Measurements from ENCODE around the gene ISOC2.
A peak's percentile ranks its signal among the peaks of the same experiment; 100 is the strongest.
"Not testable (repeated sequence)": the region's sequence is repeated elsewhere in the genome, so short reads cannot be mapped to it uniquely, and the experiment has no call there.

ISOC2 gene

GRCh38 chr19:55461259-55461973 is at the start of gene ISOC2:
TSS of gene ISOC2 (minus strand) at chr19:55461642. CDS start at chr19:55456486, 5,156 bp downstream.
- peak; percentile 99 for DNase-seq

GRCh38 chr19:55508120-55508519 is 46.7 kb upstream of the ISOC2 start:
- no peak for DNase-seq

DNA sequence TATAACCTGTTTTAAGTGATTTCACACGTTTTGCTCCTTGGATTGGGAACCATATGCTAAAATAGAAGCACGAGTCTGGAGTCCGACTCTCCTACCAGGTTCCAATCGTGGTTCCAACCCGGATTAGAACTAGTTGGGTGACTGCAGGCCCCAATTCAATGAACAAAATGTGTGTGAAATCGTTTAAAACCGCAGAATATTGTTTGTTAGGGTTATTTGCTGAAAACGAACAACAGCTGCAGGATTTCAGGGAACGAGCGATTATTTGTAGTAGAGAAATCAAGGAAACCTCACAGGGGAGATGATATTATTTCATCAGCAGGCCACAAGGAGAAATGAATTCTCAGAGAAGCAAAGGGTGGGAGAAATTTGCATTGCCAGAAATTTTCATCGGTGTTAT is 43.5 kb upstream of the ISOC2 start:
- no peak for DNase-seq

GRCh38 chr19:55504252-55504603 is 42.8 kb upstream of the ISOC2 start:
- no peak for DNase-seq

DNA sequence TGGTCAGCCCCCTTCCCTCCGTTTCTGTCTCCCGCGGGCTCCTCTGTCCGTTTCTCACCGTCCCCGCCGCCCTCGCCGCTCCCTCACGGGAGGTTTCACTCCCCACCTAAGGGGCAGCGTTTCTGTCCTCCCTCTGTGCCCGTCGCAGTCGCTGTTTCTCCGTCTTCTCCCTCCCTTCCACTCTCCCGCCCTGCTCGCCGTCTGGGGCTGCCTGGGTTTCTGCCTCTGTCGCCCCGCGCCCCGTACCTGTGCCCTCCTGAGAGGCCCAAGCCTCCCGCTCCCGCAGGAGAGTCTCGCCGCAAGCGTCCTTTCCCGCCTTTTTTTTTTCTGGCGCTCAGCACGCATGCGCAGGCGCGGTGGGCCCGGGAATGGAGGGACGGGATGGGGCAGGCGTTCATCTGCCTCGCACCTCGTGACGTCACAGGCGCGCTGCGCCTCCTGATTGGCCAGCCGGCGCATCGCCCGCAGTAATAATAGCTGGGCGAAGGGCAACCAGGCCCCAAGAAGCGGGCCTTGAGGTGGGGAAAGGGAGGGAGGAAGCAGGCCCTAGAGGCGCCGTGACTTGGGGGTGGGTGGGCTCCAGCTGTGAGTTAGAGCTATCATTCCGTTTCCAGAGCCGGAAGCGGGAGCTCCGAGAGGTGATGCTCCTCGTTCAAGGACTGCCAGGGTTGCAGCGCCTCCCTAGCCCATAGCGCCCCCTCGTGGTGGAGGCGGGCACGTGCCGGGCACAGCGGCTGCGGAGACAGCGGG is 42.2 kb upstream of the ISOC2 start:
- DNase-seq, result peak; percentile 92

GRCh38 chr19:55503157-55503501 is 41.7 kb upstream of the ISOC2 start:
- no peak for DNase-seq

GRCh38 chr19:55502197-55502952 is 40.9 kb upstream of the ISOC2 start:
- no peak for DNase-seq

DNA sequence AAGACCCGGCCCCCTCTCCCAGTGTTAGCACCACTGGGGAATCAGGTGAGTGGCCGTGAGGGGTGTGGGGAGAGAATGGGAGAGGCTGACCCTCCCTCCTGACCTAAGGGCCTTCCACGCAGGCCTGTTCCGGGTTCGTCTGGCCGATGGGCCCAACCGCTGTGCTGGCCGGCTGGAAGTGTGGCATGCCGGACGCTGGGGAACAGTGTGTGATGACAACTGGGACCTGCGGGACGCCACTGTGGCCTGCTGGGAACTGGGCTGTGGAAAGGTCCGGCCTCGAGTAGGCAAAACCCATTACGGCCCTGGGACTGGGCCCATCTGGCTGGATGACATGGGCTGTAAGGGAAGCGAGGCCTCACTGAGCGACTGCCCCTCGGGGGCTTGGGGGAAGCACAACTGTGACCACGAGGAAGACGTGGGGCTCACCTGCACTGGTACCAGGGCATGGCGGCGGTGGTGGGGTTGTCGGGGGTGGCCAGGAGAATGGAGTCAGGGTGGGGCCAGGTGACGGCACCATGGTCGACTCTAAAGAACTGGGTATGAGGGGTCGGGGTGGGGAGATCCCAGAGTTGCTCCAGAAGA is 39.0 kb upstream of the ISOC2 start:
- DNase-seq, result no peak

DNA sequence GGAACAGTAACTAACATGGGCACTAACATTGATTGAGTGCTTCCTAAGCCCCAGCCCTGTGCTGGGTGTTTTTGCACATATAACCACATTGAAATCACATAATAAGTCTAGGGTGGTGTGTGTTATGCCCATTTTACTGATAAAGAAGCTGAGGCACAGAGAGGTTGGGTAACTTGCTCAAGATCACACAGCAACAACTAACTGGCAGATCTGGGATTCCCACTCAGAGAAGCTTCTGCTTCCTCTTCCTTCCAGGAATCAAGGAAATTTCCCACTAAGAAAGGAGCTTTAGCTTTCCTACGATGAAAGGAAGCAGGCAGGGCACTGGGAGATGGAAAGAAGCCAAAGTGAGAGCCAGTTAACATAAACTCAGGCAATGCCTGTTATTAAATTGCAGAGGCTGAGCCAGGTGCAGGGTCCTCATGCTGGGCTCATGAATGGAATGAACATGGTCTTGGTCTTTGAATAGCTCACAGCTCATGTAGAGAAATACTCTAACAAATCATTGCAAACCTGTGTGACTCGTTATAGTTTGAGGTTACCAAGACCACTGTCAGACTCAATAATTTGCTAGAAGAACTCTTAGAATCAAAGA is 36.9 kb upstream of the ISOC2 start:
- DNase-seq, result peak; percentile 6

DNA sequence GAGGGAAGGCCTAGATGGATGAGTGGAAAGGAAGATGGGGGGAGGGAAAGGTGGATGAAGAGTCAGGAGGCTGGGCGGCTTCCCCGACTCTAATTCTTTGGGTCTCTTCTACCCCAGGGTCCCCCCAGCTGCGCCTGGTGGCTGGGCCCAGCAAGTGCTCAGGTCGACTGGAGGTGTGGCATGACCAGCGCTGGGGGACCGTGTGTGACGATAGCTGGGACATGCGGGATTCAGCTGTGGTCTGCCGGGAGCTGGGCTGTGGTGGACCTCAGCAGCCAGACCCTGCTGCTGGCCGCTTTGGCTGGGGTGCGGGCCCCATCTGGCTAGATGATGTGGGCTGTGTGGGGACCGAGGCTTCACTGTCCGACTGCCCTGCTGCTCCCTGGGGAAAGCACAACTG is 36.3 kb upstream of the ISOC2 start:
- no peak for DNase-seq

DNA sequence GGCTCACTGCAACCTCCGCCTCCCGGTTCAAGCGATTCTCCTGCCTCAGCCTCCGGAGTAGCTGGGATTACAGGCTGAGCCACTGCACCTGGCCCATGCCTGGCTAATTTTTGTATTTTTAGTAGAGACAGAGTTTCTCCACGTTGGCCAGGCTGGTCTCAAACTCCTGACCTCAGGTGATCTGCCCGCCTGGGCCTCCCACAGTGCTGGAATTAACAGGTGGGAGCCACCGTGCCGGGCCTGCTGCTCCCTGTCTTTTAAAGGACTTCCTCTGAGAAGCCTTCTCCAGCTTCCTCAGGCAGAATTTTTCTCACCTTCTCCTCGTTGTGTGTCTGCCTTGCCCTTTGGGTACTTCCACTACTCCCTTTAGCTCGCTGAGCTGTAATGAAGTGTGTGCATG is 35.4 kb upstream of the ISOC2 start:
- DNase-seq, result not testable (repeated sequence)

DNA sequence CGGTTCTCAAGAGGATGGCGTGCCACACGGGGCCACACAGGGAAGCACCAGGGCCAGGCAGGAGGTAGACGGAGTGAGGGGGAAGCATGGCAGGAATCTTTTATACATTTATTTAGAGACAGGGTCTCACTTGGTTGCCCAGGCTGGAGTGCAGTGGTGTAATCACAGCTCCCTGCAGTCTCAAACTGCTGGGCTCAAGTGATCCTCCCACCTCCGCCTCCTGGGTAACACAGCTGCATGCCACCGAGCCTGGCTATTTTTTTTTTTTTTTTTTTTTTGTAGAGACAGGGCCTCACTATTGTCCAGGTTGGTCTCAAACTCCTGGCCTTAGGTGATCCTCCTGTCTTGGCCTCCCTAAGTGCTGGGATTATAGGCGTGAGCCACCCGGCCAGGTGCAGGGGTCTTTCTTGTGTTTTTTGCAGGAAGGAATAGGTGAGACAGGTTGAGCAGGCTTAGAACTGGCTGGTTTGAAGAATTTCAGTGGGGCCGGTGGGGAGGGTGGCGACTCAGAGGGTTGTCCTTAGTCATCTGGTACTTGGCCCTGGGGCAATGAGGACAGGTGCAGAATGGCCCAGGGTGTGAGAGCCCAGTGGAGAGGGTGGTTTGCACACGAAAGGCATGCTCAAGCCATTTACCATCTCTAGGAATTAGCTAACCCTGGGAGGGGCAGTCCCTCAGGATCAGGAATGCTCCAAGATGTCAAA is 34.4 kb upstream of the ISOC2 start:
- no peak for DNase-seq

DNA sequence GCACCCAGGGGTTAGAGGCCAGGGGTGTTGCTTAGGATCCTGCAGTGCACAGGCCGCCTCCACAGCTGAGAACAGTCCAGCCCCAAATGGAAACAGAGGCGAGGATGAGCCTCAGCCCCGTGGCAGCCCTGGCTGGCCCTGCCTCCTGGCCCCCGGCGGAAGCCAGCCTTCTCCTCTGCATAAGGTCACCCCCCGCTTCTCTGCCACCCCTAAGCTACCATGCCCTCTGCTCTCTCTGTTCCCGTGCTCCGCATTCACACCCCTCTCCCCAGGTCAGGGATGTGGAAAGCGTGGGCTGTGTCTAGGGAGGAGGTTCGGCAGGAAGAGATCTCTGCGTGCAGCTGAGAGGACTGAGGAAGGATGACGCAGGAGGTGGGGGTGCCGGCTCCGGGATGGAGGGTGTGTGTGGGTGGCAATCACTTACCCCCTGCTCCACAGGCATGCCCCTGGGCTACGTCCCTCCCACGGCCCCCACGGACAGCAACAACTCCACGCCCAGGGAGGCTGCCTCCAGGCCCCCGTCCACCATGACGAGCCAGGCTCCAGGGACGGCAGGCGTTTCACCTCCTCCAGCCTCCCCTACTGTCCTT is 32.8 kb upstream of the ISOC2 start:
- no peak for DNase-seq

- DNase-seq, result no peak
Observed at GRCh38 chr19:55493645-55494171, 32.3 kb upstream of the ISOC2 start.

- DNase-seq, result no peak
Observed at GRCh38 chr19:55493052-55493644, 31.7 kb upstream of the ISOC2 start.

DNA sequence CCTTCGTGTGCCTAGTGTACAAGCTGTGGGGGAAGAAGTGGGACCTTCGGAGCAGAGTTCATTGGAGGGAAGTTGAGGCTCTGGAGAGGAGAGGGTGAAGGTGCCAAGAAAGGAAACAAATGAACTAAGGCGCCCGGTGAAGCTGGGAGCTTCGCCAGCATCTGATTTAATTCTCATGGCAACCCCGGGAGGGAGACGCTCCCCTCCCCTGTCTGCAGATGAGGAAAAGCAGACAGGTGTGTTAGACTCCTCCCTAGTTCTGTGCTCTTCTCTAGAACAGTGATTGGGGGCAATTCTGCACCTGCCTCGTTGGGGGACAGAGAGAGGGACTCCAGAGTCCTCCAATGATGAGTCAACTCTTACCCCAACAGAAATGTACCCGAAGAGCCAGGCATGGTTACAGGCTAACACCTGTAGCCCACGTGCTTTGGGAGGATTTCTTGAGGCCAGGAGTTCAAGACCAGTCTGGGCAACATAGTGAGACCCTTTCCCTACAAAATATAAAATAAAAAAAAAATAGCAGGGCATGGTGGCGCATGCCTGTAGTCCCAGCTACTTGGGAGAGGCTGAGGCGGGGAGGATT is 31.0 kb upstream of the ISOC2 start:
- no peak for DNase-seq

DNA sequence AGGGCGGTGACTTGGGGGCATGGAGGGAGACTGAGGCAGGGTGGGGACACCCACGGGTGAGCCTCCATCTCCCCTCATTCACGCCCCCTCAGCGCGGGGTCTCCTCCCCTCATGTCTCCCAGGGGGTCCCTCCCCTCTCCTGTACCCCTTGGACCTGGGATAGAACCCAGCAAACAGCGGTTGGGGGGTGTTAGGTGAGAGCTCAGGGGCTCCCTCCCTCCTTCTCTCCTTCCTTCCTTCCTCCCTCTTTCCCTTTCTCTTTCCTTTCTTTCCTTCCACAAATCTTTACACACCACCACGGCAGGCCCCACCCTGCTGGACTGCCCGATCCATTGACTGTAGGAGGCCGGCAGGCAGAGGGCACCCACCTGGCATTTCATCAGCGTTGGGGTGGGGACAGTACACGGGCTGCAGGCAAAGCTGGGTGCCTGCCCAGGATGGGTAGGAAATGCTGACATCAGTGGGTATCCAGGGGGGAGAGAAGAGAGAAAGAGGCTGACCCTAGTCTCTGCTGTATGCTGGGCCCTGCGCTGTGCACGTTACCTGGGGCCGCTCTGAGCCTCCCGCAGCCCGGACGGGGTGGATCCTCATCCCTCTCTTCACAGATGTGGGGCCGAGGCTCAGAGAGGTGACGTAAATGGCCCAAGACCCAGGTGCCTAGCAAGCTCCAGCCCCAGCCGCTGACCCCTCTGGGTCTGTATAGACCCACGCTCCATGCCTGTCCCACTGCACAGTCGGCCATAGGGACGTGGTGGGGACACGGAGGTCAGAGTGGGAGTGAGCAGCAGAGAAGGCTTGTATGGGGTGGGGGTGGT is 30.3 kb upstream of the ISOC2 start:
- DNase-seq, result no peak

- DNase-seq, result no peak
Observed at GRCh38 chr19:55490478-55491432, 29.3 kb upstream of the ISOC2 start.

Data from NCI-H774 (cell line).